ENCODE data around the gene SYT7. TPM values are rescaled to one million over a fixed set of nuclear protein-coding genes. Genes with fewer than 3 reads are reported as not detected.

Gene SYT7
- total and polyA plus RNA-seq, 10 of the 15 experiments (the other 5 are each of a cell fraction or from before 2014, with no cell fraction given), result not detected

- no peak overlapping the region for H3K4me2 ChIP-seq (ENCODE audit: control insufficient read depth, insufficient read depth)
- 63% methylated on average over 19 of the region's 19 CpGs for WGBS (ENCODE audit: insufficient coverage, insufficient replicate concordance, low lambda C conversion rate, missing lambda C conversion rate)
- H3K9me3 ChIP-seq (replicated peaks; ENCODE audit: control insufficient read depth, insufficient read depth, low read length), result no peaks in the 10 kb centered on the region
- H3K79me2 ChIP-seq (ENCODE audit: control insufficient read depth, insufficient read depth, low read length), result no peaks in the 10 kb centered on the region
- CTCF ChIA-PET, result interaction anchor here (2.4 kb wide), 1 partner anchor 8 kb away, joined by 19 read pairs; no protein-coding TSS in a partner anchor
- ATAC-seq (no peak), FAIRE-seq (no peak), DNase-seq (ENCODE audit: low read depth, low spot score) (no peak)
- H3K4me3 ChIP-seq, result no peak overlapping the region
- BruUV-seq (replicated peaks), result no TSS peak
- H3K27ac ChIP-seq (ENCODE audit: control insufficient read depth, insufficient read depth), result no peak overlapping the region
- H3K9ac ChIP-seq (ENCODE audit: control insufficient read depth, insufficient read depth, low read length), result no peak overlapping the region
- POLR2A ChIA-PET, result no interaction called here
- H2AFZ ChIP-seq (ENCODE audit: control insufficient read depth, low read depth, low read length), result no peak overlapping the region
- H3K27me3 ChIP-seq (replicated peaks in 1 of 2; ENCODE audit: control insufficient read depth in 2 of 2, insufficient read depth in 2 of 2, low read length in 1 of 2), result peaks cover 0 to 7% of the 10 kb centered on the region in 2 experiments; a peak in 2 of 4 replicates
- SMC1A ChIA-PET (ENCODE audit: uncharacterized antibody, unreplicated experiment), result no interaction called here
- no peaks in the 10 kb centered on the region for H3K36me3 ChIP-seq (ENCODE audit: control insufficient read depth in 2 of 2, insufficient read depth in 2 of 2, low read length in 1 of 2)
- no peaks in the 10 kb centered on the region for H4K20me1 ChIP-seq (ENCODE audit: control insufficient read depth, insufficient read depth)
- RAD21 ChIA-PET (ENCODE audit: unreplicated experiment), result no interaction called here
- H3K4me1 ChIP-seq (ENCODE audit: control insufficient read depth, insufficient read depth, low read length), result no peaks in the 10 kb centered on the region
- in situ Hi-C loops (cut with MboI) (no loop called here), intact Hi-C loops (cut with micrococcal nuclease; ENCODE audit: unreplicated experiment) (no loop called here)
- TF ChIP-seq RELA (IDR thresholded peaks at IDR 0.05; ENCODE audit: borderline replicate concordance, partially characterized antibody) (no peak), IRF4 (IDR thresholded peaks at IDR 0.05; ENCODE audit: low read depth, low read length) (no peak), SMAD5 (IDR thresholded peaks at IDR 0.05; ENCODE audit: low read depth) (no peak), EED (IDR thresholded peaks at IDR 0.05; ENCODE audit: low read depth) (no peak), PAX5 (IDR thresholded peaks at IDR 0.05; ENCODE audit: borderline replicate concordance, low read depth, low read length) (no peak), ETV6 (conservative IDR thresholded peaks at IDR 0.05 in 1 of 2, IDR thresholded peaks at IDR 0.05 in 1 of 2; ENCODE audit: borderline replicate concordance in 1 of 2, low read depth in 1 of 2) (no peak), HDAC2 (IDR thresholded peaks at IDR 0.05) (no peak), SREBF2 (IDR thresholded peaks at IDR 0.05; ENCODE audit: low read length) (no peak)
- TF ChIP-seq, protein P1, sequence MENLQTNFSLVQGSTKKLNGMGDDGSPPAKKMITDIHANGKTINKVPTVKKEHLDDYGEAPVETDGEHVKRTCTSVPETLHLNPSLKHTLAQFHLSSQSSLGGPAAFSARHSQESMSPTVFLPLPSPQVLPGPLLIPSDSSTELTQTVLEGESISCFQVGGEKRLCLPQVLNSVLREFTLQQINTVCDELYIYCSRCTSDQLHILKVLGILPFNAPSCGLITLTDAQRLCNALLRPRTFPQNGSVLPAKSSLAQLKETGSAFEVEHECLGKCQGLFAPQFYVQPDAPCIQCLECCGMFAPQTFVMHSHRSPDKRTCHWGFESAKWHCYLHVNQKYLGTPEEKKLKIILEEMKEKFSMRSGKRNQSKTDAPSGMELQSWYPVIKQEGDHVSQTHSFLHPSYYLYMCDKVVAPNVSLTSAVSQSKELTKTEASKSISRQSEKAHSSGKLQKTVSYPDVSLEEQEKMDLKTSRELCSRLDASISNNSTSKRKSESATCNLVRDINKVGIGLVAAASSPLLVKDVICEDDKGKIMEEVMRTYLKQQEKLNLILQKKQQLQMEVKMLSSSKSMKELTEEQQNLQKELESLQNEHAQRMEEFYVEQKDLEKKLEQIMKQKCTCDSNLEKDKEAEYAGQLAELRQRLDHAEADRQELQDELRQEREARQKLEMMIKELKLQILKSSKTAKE (IDR thresholded peaks at IDR 0.05; ENCODE audit: low read depth, poor library complexity, severe bottlenecking), result no peak
Observed at GRCh38 chr11:61524963-61525587, 55.8 kb downstream of the SYT7 start.

All from GM12878 (cell line).